SU-DHL-6 (cell line): Measurements from ENCODE around the gene SPN.
"Not testable (repeated sequence)": the region's sequence is repeated elsewhere in the genome, so short reads cannot be mapped to it uniquely, and the experiment has no call there.

Source experiments
- H2AFZ ChIP-seq: fragments of 200-600 bp; sonication (generic); 2 replicates; pipeline ENCODE4 v1.6.1; 2014; ENCODE audit warnings: low read depth, mild to moderate bottlenecking, moderate library complexity, mixed read lengths, antibody characterized with exemption, low read length; ENCODE audit not compliant: severe bottlenecking
- H3F3A ChIP-seq: fragments of 200-600 bp; shearing (Covaris generic); 2 replicates; pipeline ENCODE4 v1.6.0; 2016; ENCODE audit warnings: antibody characterized with exemption, mild to moderate bottlenecking; ENCODE audit not compliant: insufficient read depth
- H3K27ac ChIP-seq: fragments of 200-600 bp; sonication (generic); 2 replicates; pipeline ENCODE4 v1.5.1; 2016; ENCODE audit warnings: low read depth, mild to moderate bottlenecking, low read length, moderate library complexity, mixed read lengths
- H3K27me3 ChIP-seq: fragments of 200-600 bp; sonication (generic), shearing (Covaris generic); 2 replicates; pipeline ENCODE4 v1.6.0; 2014; ENCODE audit warnings: mild to moderate bottlenecking, low read length
- H3K36me3 ChIP-seq: fragments of 200-600 bp; sonication (generic); 2 replicates; pipeline ENCODE4 v1.6.1; 2014; ENCODE audit warnings: mild to moderate bottlenecking, low read length, mixed read lengths
- H3K4me2 ChIP-seq: fragments of 300-600, 200-600 bp; shearing (Covaris generic), sonication (generic); 2 replicates; pipeline ENCODE4 v1.6.0; 2014; ENCODE audit warnings: low read length, low read depth, mild to moderate bottlenecking; ENCODE audit not compliant: poor library complexity, severe bottlenecking
- H3K4me3 ChIP-seq: fragments of 200-600 bp; sonication (generic); 2 replicates; pipeline ENCODE4 v1.5.1; 2014; ENCODE audit warnings: antibody characterized with exemption, low read length, mild to moderate bottlenecking, mixed read lengths; ENCODE audit not compliant: insufficient read depth, poor library complexity, severe bottlenecking
- H3K79me2 ChIP-seq: fragments of 200-600 bp; sonication (generic); 2 replicates; pipeline ENCODE4 v1.6.1; 2014; ENCODE audit warnings: mild to moderate bottlenecking, low read length, moderate library complexity; ENCODE audit not compliant: insufficient read depth
- H3K9ac ChIP-seq: fragments of 200-600 bp; sonication (generic); 2 replicates; pipeline ENCODE4 v1.7.0; 2014; ENCODE audit warnings: mild to moderate bottlenecking, low read length
- H3K9me2 ChIP-seq: fragments of 200-600 bp; sonication (generic); replicated peaks from 2 replicates; pipeline ENCODE4 v1.6.1; 2014; ENCODE audit warnings: low read length; ENCODE audit not compliant: insufficient read depth
- H3K9me3 ChIP-seq: fragments of 200-600 bp; sonication (generic); 2 replicates; pipeline ENCODE4 v1.6.1; 2014; ENCODE audit warnings: low read length, mixed read lengths; ENCODE audit not compliant: insufficient read depth
- H4K20me1 ChIP-seq: fragments of 200-600 bp; sonication (generic); 2 replicates; pipeline ENCODE4 v1.6.1; 2014; ENCODE audit warnings: low read depth, mild to moderate bottlenecking, antibody characterized with exemption, low read length, moderate library complexity, mixed read lengths
- EZH2phosphoT487 ChIP-seq: fragments of 200-600 bp; sonication (generic), shearing (Covaris generic); conservative IDR thresholded peaks from 2 replicates; pipeline ENCODE4 v1.6.1; 2018; ENCODE audit warnings: mild to moderate bottlenecking, antibody characterized with exemption, low read length, moderate library complexity, mixed read lengths
- TF ChIP-seq, protein P1 (sequence below): fragments of 200-600 bp; sonication (generic); IDR thresholded peaks from one replicate; pipeline ENCODE4 v1.5.1; 2017; ENCODE audit warnings: antibody characterized with exemption, mild to moderate bottlenecking, low read length, moderate library complexity; ENCODE audit not compliant: insufficient read depth, poor library complexity, severe bottlenecking

Gene SPN

DNA sequence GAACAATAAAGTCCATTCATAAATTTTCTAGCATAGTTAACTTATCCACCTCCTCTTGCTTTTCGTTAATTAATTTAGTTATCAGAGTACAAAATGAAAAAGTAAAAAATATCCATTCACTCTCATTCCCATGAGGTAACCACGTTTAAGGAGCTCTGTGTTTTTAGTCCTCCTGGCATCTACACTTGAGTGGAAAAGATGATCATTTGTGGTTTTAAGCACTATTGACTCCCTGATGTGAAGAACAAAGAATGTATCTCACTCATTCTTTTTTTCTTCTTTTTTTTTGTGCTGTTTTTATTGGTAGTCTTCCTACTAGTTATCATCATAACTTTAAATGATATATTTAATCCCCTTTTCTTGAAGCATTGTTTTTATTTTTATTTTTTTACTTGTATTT, 42.0 kb downstream of the SPN start:
- H2AFZ ChIP-seq: no peak overlapping the region
- H3K27me3 ChIP-seq: no peaks in the 10 kb centered on the region
- H4K20me1 ChIP-seq: no peaks in the 10 kb centered on the region
- H3K27ac ChIP-seq: no peak overlapping the region
- H3K9me2 ChIP-seq: no peaks in the 10 kb centered on the region
- H3K9ac ChIP-seq: no peak overlapping the region
- no peaks in the 10 kb centered on the region for H3F3A ChIP-seq
- H3K4me3 ChIP-seq: no peak overlapping the region
- no peak overlapping the region for H3K4me2 ChIP-seq
- H3K79me2 ChIP-seq: no peaks in the 10 kb centered on the region
- TF ChIP-seq EZH2phosphoT487: no peak
- TF ChIP-seq, protein P1, sequence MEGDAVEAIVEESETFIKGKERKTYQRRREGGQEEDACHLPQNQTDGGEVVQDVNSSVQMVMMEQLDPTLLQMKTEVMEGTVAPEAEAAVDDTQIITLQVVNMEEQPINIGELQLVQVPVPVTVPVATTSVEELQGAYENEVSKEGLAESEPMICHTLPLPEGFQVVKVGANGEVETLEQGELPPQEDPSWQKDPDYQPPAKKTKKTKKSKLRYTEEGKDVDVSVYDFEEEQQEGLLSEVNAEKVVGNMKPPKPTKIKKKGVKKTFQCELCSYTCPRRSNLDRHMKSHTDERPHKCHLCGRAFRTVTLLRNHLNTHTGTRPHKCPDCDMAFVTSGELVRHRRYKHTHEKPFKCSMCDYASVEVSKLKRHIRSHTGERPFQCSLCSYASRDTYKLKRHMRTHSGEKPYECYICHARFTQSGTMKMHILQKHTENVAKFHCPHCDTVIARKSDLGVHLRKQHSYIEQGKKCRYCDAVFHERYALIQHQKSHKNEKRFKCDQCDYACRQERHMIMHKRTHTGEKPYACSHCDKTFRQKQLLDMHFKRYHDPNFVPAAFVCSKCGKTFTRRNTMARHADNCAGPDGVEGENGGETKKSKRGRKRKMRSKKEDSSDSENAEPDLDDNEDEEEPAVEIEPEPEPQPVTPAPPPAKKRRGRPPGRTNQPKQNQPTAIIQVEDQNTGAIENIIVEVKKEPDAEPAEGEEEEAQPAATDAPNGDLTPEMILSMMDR: no peak
- H3K36me3 ChIP-seq: no peaks in the 10 kb centered on the region
- H3K9me3 ChIP-seq: no peaks in the 10 kb centered on the region

DNA sequence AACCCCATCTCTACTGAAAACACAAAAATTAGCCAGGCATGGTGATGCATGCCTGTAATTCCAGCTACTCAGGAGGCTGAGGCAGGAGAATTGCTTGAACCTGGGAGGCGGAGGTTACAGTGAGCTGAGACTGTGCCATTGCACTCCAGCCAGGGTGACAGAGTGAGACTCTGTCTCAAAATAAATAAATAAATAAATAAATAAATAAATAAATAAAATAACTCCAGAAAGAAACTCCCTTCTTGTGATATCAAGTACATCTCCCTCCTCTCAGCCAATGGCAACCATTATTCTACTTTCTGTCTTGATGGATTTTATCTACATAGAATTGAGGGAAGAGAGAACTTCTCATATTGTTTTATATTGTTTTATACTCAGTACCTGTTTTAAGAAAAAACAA, 44.1 kb downstream of the SPN start:
- H3K27ac ChIP-seq, H3K9ac ChIP-seq, H3K79me2 ChIP-seq, H2AFZ ChIP-seq, H3F3A ChIP-seq, H3K4me3 ChIP-seq, H3K9me3 ChIP-seq, H3K9me2 ChIP-seq, H3K36me3 ChIP-seq, H3K27me3 ChIP-seq, H3K4me2 ChIP-seq, H4K20me1 ChIP-seq: not testable (repeated sequence)

DNA sequence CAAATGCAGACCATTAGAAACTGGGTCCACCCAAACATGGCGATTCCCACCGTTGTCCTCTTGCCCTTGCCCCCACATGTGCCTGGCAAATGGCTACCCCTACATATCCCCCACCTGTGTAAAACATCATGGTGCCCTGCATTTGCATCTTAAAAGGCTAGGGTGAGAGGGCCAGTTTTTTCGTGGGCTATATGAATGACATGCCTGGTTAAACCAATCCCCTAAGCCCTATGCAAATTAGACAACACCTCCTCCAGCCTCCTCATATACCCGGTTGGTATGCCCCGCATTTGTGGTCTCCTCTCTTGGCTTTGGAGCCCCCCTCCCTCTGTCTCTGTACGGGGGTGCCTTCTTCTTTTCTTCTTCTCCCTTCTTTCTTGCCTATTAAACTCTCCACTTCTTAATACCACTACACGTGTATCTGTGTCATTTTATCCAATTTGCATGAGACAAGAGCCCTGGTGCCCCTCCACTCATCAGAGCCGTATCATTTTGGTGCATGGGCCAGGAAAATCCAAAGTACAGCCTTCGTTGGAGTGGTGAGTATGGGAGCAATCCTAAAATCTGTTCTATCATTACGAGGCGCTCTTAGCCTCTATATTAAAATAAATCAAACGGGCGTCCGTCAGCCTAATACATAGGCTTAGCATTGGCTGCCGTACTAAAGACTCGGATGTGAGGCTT, 46.0 kb downstream of the SPN start:
- Histone ChIP-seq H3K27ac (no peak overlapping the region), H3K9me2 (no peaks in the 10 kb centered on the region), H3K4me3 (no peak overlapping the region), H3K27me3 (no peaks in the 10 kb centered on the region), H3K9ac (no peak overlapping the region), H3K4me2 (no peak overlapping the region), H3K9me3 (no peaks in the 10 kb centered on the region), H3K36me3 (no peaks in the 10 kb centered on the region), H3K79me2 (no peaks in the 10 kb centered on the region), H4K20me1 (no peaks in the 10 kb centered on the region), H3F3A (no peaks in the 10 kb centered on the region), H2AFZ (no peak overlapping the region)
- TF ChIP-seq, protein P1: no peak
- TF ChIP-seq EZH2phosphoT487: no peak

DNA sequence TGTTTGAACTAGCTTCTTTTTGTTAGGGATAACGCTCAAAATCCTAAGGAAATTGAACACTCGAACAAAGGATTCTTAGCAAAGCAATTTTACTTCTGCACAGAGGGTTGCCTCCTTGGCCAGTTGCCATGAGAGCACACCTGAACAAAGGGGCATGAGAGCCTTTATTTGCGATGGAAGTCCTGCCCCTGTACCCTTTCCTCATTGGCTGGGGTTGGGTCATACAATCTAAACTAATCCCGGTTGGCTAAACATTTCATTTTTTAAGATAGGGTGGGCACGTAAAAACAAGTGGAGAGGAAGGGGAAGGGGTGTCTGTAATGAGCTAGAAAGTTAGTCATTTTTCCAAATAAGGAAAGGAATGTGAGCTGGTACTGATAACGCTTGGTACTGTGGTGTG, 46.6 kb downstream of the SPN start:
- H4K20me1 ChIP-seq, H3K36me3 ChIP-seq, H3K79me2 ChIP-seq, H3K9me3 ChIP-seq, H2AFZ ChIP-seq, H3K9me2 ChIP-seq, H3K27me3 ChIP-seq, H3F3A ChIP-seq, H3K27ac ChIP-seq, H3K4me2 ChIP-seq, H3K4me3 ChIP-seq, H3K9ac ChIP-seq: not testable (repeated sequence)
